GM19438 (cell line): ENCODE results near the gene KRTAP5-8.
"Not testable (repeated sequence)": the region's sequence is repeated elsewhere in the genome, so short reads cannot be mapped to it uniquely, and the experiment has no call there.

ENCODE experiments used
- ATAC-seq: cut with Tn5 transposase; IDR thresholded peaks from one replicate; pipeline ENCODE4 v1.9.1; 2021; ENCODE audit warnings: low read depth; ENCODE audit not compliant: unreplicated experiment

The KRTAP5-8 gene

GRCh38 chr11:71542879-71543777, 5.3 kb downstream of the KRTAP5-8 start:
- ATAC-seq, result no peak

- ATAC-seq, result no peak
Observed at GRCh38 chr11:71543866-71544265, 6.0 kb downstream of the KRTAP5-8 start.

GRCh38 chr11:71544525-71545214, 6.8 kb downstream of the KRTAP5-8 start:
- ATAC-seq, result no peak

GRCh38 chr11:71545405-71545966, 7.7 kb downstream of the KRTAP5-8 start:
- no peak for ATAC-seq

GRCh38 chr11:71548120-71548519, 10.3 kb downstream of the KRTAP5-8 start, which contains the start of gene KRTAP5-9:
Gene KRTAP5-9, plus strand, starts transcription at chr11:71548420. Its CDS starts 238 bp downstream, at chr11:71548658.
- ATAC-seq, result no peak

- ATAC-seq, result no peak
Observed at GRCh38 chr11:71548716-71549151, 10.9 kb downstream of the KRTAP5-8 start.

- no peak for ATAC-seq
Observed at GRCh38 chr11:71551711-71552110, 13.9 kb downstream of the KRTAP5-8 start.

GRCh38 chr11:71554996-71555395, 17.2 kb downstream of the KRTAP5-8 start:
- no peak for ATAC-seq

- no peak for ATAC-seq
Observed at GRCh38 chr11:71555508-71555907, 17.7 kb downstream of the KRTAP5-8 start.

- ATAC-seq, result no peak
Observed at GRCh38 chr11:71556018-71556417, 18.2 kb downstream of the KRTAP5-8 start.

- ATAC-seq, result no peak
Observed at GRCh38 chr11:71557257-71557656, 19.4 kb downstream of the KRTAP5-8 start.

- ATAC-seq, result no peak
Observed at GRCh38 chr11:71558996-71559395, 21.2 kb downstream of the KRTAP5-8 start.

GRCh38 chr11:71562120-71562519, 24.3 kb downstream of the KRTAP5-8 start:
- no peak for ATAC-seq

GRCh38 chr11:71563406-71563805, 25.6 kb downstream of the KRTAP5-8 start:
- ATAC-seq, result no peak

GRCh38 chr11:71564430-71564829, 26.6 kb downstream of the KRTAP5-8 start:
- ATAC-seq, result no peak

GRCh38 chr11:71565263-71565662, 27.4 kb downstream of the KRTAP5-8 start, which contains the start of gene KRTAP5-10:
Gene KRTAP5-10, plus strand, starts transcription at chr11:71565563. Its CDS starts 25 bp downstream, at chr11:71565588.
- no peak for ATAC-seq

GRCh38 chr11:71566081-71566620, 28.3 kb downstream of the KRTAP5-8 start:
- ATAC-seq, result no peak

GRCh38 chr11:71566626-71567599, 29.1 kb downstream of the KRTAP5-8 start:
- ATAC-seq, result not testable (repeated sequence)

- not testable (repeated sequence) for ATAC-seq
Observed at GRCh38 chr11:71567633-71568032, 29.8 kb downstream of the KRTAP5-8 start.
